ENCODE measurements around the gene ANO3. TPM values are rescaled to one million over a fixed set of nuclear protein-coding genes. Genes with fewer than 3 reads are reported as not detected.

ANO3 gene
- total RNA-seq, 1 experiment from 2014 or later: not detected

DNA sequence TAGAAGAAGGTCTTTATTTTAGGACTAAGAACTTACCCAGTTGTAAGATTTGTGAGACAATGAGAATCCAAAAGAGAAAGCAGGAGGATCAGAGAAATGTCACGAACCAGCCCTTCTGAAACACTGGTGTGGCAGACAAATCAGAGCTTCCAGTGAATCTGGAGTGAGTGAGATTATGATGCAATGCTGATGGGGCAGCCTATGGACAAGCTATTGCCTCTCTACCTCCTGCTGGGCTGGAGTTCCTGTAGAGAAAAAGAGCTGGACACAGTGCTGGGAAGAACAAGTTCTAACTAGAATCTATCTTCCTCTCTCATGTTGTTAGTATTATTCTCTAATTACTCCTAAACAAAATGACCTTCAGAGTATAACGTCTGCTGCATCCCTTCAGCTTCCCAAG lies 12.0 kb upstream of the ANO3 start:
- H3K27me3 ChIP-seq (ENCODE audit: insufficient read depth, low read depth): no peaks in the 10 kb centered on the region
- no peaks in the 10 kb centered on the region for H3F3A ChIP-seq (ENCODE audit: insufficient read depth, low read depth)
- H3K9me3 ChIP-seq (ENCODE audit: insufficient read depth, low read depth): no peaks in the 10 kb centered on the region
- no peaks in the 10 kb centered on the region for H4K20me1 ChIP-seq (ENCODE audit: insufficient read depth)
- no peak overlapping the region for H2AFZ ChIP-seq
- no peaks in the 10 kb centered on the region for H3K79me2 ChIP-seq (ENCODE audit: low read depth)
- no TSS peak for BruUV-seq (replicated peaks)
- H3K9me2 ChIP-seq (ENCODE audit: insufficient read depth): no peaks in the 10 kb centered on the region
- H3K27ac ChIP-seq: no peak overlapping the region
- H3K4me2 ChIP-seq: no peak overlapping the region
- no peaks in the 10 kb centered on the region for H3K4me1 ChIP-seq (replicated peaks; ENCODE audit: insufficient read depth)
- no peaks in the 10 kb centered on the region for H3K36me3 ChIP-seq (ENCODE audit: low read depth)
- ChIA-PET POLR2A (ENCODE audit: unreplicated experiment) (no interaction called here), CTCF (no interaction called here)
- intact Hi-C loops (cut with micrococcal nuclease; ENCODE audit: unreplicated experiment): no loop called here
- DNase-seq: no peak
- TF ChIP-seq EZH2 (IDR thresholded peaks at IDR 0.05; ENCODE audit: low read depth): no peak
- TF ChIP-seq, protein P1, sequence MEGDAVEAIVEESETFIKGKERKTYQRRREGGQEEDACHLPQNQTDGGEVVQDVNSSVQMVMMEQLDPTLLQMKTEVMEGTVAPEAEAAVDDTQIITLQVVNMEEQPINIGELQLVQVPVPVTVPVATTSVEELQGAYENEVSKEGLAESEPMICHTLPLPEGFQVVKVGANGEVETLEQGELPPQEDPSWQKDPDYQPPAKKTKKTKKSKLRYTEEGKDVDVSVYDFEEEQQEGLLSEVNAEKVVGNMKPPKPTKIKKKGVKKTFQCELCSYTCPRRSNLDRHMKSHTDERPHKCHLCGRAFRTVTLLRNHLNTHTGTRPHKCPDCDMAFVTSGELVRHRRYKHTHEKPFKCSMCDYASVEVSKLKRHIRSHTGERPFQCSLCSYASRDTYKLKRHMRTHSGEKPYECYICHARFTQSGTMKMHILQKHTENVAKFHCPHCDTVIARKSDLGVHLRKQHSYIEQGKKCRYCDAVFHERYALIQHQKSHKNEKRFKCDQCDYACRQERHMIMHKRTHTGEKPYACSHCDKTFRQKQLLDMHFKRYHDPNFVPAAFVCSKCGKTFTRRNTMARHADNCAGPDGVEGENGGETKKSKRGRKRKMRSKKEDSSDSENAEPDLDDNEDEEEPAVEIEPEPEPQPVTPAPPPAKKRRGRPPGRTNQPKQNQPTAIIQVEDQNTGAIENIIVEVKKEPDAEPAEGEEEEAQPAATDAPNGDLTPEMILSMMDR (conservative IDR thresholded peaks at IDR 0.05): no peak
- no peak overlapping the region for H3K4me3 ChIP-seq

DNA sequence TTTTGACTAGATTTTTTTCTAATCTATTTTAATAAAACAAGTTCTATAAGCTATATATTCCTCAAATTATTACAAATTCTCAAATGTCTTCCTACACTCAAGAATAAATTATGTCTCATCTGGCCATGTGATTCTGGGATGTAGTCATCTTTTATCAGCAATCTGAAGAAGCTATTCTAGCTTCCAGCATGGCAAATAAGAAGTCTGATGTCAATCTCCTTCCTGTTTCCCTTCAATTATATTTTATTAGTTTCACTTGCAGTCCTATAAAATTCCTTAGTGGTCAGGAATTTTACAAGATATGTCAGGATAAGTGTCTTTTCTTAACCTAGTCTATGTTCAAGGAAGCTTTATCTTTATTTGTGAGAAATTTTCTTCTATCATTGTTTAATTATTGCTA lies 10.4 kb upstream of the ANO3 start:
- H3K36me3 ChIP-seq (ENCODE audit: low read depth): no peaks in the 10 kb centered on the region
- no peak overlapping the region for H3K4me3 ChIP-seq
- H3K27me3 ChIP-seq (ENCODE audit: insufficient read depth, low read depth): no peaks in the 10 kb centered on the region
- H2AFZ ChIP-seq: no peak overlapping the region
- no peak overlapping the region for H3K4me2 ChIP-seq
- no peak for DNase-seq
- intact Hi-C loops (cut with micrococcal nuclease; ENCODE audit: unreplicated experiment): no loop called here
- no peaks in the 10 kb centered on the region for H3K4me1 ChIP-seq (replicated peaks; ENCODE audit: insufficient read depth)
- CTCF ChIA-PET: no interaction called here
- H3K9me2 ChIP-seq (ENCODE audit: insufficient read depth): no peaks in the 10 kb centered on the region
- H4K20me1 ChIP-seq (ENCODE audit: insufficient read depth): no peaks in the 10 kb centered on the region
- TF ChIP-seq EZH2 (IDR thresholded peaks at IDR 0.05; ENCODE audit: low read depth): no peak
- TF ChIP-seq, protein P1 (conservative IDR thresholded peaks at IDR 0.05): no peak
- H3K27ac ChIP-seq: no peak overlapping the region
- no peaks in the 10 kb centered on the region for H3K79me2 ChIP-seq (ENCODE audit: low read depth)
- no TSS peak for BruUV-seq (replicated peaks)
- H3K9me3 ChIP-seq (ENCODE audit: insufficient read depth, low read depth): no peaks in the 10 kb centered on the region
- POLR2A ChIA-PET (ENCODE audit: unreplicated experiment): no interaction called here
- H3F3A ChIP-seq (ENCODE audit: insufficient read depth, low read depth): no peaks in the 10 kb centered on the region

DNA sequence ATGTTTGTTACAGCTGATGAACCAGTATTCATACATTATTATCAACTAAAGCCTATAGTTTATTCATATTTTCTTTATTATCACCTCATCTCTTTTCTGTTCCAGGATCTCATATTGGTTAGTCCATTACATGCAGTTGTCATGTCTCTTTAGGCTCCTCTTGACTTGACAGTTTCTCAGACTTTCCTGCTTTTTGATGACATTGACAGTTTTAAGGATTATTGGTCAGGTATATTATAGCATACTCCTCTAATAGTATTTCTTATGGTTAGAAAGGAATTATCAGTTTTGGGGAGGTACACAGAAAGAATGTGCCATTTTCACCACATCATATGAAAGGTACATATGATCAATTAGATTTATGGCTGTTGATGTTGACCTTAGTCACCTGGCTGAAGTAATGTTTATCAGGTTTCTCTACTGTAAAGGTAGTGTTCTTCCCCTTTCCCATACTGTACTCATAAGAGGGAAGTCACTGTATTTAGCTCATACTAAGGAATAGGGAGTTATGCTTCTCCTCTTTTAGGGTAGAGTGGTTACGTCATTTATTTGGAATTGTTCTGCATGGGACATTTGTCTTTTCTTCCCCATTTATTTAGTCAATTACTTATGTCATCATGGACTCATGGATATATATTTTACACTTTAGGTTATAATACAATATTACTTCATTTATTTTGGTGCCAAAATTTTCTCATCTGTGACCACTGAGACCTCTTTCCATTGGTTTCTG lies 9.4 kb upstream of the ANO3 start:
- CTCF ChIA-PET: no interaction called here
- Histone ChIP-seq H3K27me3 (ENCODE audit: insufficient read depth, low read depth) (no peaks in the 10 kb centered on the region), H3K79me2 (ENCODE audit: low read depth) (no peaks in the 10 kb centered on the region), H3K4me1 (replicated peaks; ENCODE audit: insufficient read depth) (peaks cover 7% of the 10 kb centered on the region; the same call in 1 of the 2 replicates), H2AFZ (no peak overlapping the region), H3K9me3 (ENCODE audit: insufficient read depth, low read depth) (no peaks in the 10 kb centered on the region), H3K4me3 (no peak overlapping the region), H4K20me1 (ENCODE audit: insufficient read depth) (no peaks in the 10 kb centered on the region), H3K4me2 (no peak overlapping the region), H3K36me3 (ENCODE audit: low read depth) (no peaks in the 10 kb centered on the region), H3K9me2 (ENCODE audit: insufficient read depth) (no peaks in the 10 kb centered on the region), H3K27ac (no peak overlapping the region), H3F3A (ENCODE audit: insufficient read depth, low read depth) (no peaks in the 10 kb centered on the region)
- no TSS peak for BruUV-seq (replicated peaks)
- POLR2A ChIA-PET (ENCODE audit: unreplicated experiment): no interaction called here
- DNase-seq: no peak
- intact Hi-C loops (cut with micrococcal nuclease; ENCODE audit: unreplicated experiment): no loop called here
- TF ChIP-seq EZH2 (IDR thresholded peaks at IDR 0.05; ENCODE audit: low read depth): no peak

DNA sequence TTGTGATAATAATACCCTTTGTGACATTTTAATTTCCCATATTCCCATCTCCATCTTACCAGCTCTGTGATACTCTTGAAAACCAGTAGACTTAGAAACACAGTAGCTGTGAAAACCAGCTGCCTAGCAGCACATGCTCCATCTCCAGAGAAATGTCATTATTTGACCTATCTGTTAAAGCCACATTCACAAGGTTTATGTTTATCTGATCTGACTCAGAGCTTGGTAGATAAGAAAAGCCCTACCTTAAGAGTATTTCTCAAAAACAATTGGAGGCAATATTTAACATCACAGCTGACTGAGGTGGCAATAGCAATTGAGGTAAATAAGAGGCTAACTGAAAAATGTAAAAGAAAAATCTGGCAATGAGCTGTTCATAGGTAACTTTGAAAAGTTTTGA lies 8.1 kb upstream of the ANO3 start:
- Histone ChIP-seq H2AFZ (no peak overlapping the region), H4K20me1 (ENCODE audit: insufficient read depth) (no peaks in the 10 kb centered on the region), H3K27ac (no peak overlapping the region), H3K9me3 (ENCODE audit: insufficient read depth, low read depth) (no peaks in the 10 kb centered on the region), H3K4me2 (no peak overlapping the region), H3K9me2 (ENCODE audit: insufficient read depth) (no peaks in the 10 kb centered on the region), H3K4me1 (replicated peaks; ENCODE audit: insufficient read depth) (peaks cover 7% of the 10 kb centered on the region; the same call in 1 of the 2 replicates), H3K27me3 (ENCODE audit: insufficient read depth, low read depth) (no peaks in the 10 kb centered on the region), H3K4me3 (no peak overlapping the region), H3F3A (ENCODE audit: insufficient read depth, low read depth) (no peaks in the 10 kb centered on the region), H3K36me3 (ENCODE audit: low read depth) (no peaks in the 10 kb centered on the region), H3K79me2 (ENCODE audit: low read depth) (no peaks in the 10 kb centered on the region)
- ChIA-PET POLR2A (ENCODE audit: unreplicated experiment) (no interaction called here), CTCF (no interaction called here)
- no TSS peak for BruUV-seq (replicated peaks)
- TF ChIP-seq, protein P1 (conservative IDR thresholded peaks at IDR 0.05): no peak
- no peak for TF ChIP-seq EZH2 (IDR thresholded peaks at IDR 0.05; ENCODE audit: low read depth)
- DNase-seq: no peak
- intact Hi-C loops (cut with micrococcal nuclease; ENCODE audit: unreplicated experiment): no loop called here

All from PC-9 (cell line).